KOPT-K1 (cell line): ENCODE measurements around the gene SLC5A2.

Experiments used
- H3K27ac ChIP-seq: fragments of 200-600 bp; sonication (generic); 2 replicates; pipeline ENCODE4 v1.5.1; 2016; ENCODE audit warnings: antibody characterized with exemption, mild to moderate bottlenecking, low read depth, low read length; ENCODE audit not compliant: poor library complexity, severe bottlenecking
- H3K36me3 ChIP-seq: fragments of 200-600 bp; sonication (generic); 2 replicates; pipeline ENCODE4 v1.5.1; 2017; ENCODE audit warnings: antibody characterized with exemption, mild to moderate bottlenecking, low read length, moderate library complexity; ENCODE audit not compliant: insufficient read depth
- H3K9me3 ChIP-seq: fragments of 200-600 bp; sonication (generic); 2 replicates; pipeline ENCODE4 v1.5.1; 2017; ENCODE audit warnings: antibody characterized with exemption, low read length, mild to moderate bottlenecking; ENCODE audit not compliant: insufficient read depth, poor library complexity, severe bottlenecking

SLC5A2 gene

DNA sequence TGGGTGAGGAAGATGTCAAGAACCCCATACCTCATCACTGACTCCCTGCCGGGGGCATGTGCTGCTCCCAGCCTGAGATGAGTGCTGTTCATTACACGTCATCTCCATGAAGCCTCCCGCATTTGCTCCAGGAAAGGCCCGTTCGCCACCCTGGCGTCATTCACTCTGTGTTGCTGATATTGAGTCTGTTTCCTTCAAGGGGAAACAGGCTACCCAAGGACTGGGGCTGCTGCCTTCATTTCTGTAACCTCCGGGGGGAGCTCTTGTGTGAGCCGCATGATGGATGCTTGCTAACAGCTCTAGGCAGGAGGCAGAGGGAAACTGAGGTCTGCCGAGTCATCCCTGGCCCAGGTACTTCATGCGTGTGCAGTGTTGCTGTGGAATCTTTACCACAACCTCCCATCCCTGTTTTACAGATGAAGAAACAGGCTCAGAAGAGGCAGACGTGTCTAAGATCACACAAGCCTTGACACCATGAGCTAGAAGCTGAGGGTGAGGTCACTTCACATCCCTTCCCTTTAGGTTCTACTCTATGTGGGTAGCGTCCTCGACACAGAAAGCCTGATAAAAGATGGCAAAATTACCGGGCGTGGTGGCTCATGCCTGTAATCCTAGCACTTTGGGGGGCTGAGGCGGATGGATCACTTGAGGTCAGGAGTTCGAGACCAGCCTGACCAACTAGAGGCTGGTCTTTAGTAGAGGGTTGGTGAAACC is 27.2 kb upstream of the SLC5A2 start:
- H3K9me3 ChIP-seq = no peaks in the 10 kb centered on the region
- peaks cover 28% of the 10 kb centered on the region; the same call in 1 of the 2 replicates for H3K36me3 ChIP-seq
- H3K27ac ChIP-seq = no peak overlapping the region

DNA sequence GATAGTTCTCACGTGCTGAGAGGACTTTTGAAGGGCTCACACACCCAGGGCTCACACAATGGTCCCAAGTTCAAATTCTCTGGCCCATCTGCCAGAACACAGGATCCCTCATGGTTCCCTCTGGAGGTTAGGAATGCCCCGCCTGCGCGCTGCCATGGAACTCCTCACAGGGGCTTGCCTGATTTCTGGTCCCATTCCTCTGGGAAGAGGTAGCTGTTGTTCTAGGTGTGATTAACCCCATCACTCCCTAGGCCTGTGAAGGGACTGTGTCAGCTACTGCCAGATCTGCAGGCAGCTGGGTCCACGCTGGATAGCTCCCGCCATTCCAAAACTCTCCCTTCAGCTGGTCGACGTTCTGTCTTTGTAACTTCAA is 25.9 kb upstream of the SLC5A2 start:
- H3K36me3 ChIP-seq = peaks cover 32% of the 10 kb centered on the region; the same call in 1 of the 2 replicates
- H3K9me3 ChIP-seq = no peaks in the 10 kb centered on the region
- no peak overlapping the region for H3K27ac ChIP-seq

DNA sequence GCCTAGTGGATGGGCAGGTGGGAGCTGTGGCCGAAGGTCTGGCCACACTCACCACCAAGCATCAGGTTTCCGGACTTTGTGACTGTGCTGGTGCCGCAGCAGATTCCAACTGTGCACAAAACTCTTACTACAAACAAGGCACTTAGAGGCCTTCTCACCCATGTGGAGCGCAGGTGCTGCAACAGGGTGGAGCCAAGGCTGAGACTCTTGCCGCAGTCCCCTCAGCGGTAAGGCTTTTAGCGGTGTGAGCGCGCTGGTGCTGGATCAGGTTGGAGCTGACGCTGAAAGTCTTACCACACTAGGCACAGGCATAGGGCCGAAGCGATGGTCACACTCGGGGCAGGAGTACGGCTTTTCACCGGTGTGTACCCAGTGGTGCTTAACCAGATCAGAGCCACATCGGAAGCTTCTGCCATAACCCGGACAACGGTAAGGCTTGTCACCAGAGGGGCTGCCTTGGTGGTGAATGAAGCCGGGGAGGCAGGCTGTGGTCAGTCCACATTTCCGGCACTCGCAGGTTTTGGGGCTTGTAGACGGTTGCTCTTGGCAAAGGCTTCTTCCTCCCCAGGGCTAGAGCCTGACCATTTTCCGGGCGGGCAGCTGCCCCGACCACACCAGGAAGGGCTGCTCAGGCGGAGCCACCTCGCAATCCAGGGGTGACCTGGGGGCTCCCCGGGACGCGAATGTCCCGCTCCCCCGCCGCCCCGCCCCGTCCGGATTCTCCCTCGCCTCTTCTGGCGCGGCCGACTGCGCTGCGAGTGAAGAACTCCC is 24.7 kb upstream of the SLC5A2 start:
- H3K36me3 ChIP-seq = peaks cover 45% of the 10 kb centered on the region; the same call in 1 of the 2 replicates
- H3K9me3 ChIP-seq = no peaks in the 10 kb centered on the region
- peak overlapping the region; percentile 85 for H3K27ac ChIP-seq

DNA sequence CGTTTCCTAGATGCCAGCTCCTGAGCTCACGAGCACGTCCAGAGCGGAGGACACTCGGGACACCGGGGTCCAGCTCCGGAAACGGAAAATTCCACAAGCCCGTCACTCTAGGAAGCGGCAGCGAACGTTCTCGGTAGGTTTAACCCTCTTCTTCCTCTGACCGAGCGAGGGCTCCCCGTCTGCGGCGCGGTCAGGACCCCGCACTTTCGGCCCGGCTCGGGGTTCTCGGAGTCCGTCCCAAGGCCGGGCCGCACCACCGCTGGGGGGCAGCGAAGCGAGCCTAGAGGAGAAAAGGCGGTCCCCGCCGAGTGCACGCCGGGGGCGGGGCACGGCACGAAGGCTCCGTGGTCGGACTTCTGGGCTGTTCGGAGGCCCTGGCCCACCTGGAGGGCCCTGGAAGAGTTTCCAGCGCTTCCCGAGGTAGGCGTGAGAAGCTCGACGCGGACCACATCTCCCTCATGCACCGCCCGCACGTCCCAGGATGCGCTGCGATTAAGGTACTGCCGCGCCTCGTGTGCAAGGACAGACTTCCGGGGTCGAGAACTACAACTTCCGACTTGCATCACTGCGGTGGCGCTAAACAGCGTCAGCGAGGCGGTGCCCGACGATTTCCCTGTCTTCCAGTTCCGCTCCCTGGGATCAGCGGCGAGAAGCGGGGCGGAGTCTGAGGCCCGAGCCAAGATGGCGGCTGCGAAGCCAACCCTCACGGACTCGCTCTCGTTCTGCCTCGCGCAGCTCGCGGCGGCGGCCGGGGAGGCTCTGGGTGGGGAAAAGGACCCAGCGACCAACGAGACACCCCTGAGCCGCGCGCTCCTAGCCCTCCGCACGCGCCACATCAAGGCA is 23.9 kb upstream of the SLC5A2 start, which contains the start of gene ARMC5:
ARMC5 (plus strand) TSS at position 658 of the 843 bp plus-strand sequence; CDS start at position 682, 24 bp downstream.
- no peaks in the 10 kb centered on the region for H3K9me3 ChIP-seq
- H3K27ac ChIP-seq = peak within 1 kb of the TSS; percentile 85
- H3K36me3 ChIP-seq = peaks cover 49% of the 10 kb centered on the region; the same call in 1 of the 2 replicates

DNA sequence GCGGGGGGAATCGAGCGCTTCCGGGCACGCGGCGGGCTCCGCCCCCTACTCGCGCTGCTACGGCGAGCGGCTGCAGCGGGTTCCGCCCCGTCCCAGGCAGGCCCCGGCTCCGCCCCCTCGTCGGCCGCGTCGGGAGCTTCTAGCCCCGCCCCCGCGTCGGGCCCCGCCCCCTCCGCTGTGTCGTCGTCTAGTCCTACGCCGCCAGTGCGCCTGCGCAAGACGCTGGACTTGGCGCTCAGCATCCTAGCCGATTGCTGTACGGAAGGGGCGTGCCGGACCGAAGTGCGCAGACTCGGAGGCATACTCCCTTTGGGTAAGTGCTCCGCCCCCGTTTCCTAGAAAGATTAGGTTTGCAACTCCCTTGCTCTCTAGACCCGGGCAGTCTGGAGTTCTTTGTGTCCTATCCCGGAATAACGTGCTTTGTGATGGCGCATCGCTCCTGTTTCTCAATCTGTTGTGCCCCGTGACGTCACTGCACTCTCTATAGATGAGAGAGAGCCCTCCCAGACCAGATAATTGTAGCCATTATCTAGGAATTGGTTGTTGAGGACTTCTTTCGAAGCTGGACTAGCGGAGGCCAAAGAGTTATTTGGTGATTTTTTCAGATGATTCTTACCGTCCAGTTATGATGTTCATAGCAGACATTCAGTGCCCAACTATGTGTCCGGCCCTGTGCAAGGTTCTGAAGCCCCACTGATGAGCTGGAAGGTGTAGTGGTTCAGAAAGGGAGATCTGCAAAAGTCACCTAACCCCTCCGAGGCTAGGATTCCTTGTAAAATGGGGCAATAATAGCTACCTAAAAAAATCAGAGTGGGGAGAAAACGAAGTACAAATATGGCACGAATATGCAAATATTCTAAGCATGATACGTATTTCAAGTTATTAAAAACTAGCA is 23.0 kb upstream of the SLC5A2 start:
- H3K9me3 ChIP-seq = no peaks in the 10 kb centered on the region
- peaks cover 54% of the 10 kb centered on the region; the same call in 1 of the 2 replicates for H3K36me3 ChIP-seq
- peak overlapping the region; percentile 85 for H3K27ac ChIP-seq

DNA sequence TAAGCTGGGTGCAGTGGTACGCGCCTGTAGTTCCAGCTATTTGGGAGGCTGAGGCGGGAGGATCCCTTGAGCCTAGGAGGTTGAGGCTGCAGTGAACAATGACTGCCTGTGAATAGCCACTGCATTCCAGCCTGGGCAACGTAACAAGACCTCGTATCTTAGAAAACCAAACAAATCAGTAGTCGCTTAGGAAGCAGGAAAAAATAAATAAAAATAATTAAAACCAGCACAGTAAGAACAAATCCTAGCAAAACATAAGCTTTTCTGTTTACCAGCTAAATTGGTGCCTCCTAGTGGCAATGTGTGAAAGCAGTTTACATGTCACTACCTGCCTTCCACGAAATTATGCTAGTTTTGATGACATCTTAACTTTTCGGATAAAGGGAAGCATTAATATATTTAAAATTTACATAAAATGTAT is 22.3 kb upstream of the SLC5A2 start:
- H3K27ac ChIP-seq = peak overlapping the region; percentile 85
- peaks cover 52% of the 10 kb centered on the region; the same call in 1 of the 2 replicates for H3K36me3 ChIP-seq
- no peaks in the 10 kb centered on the region for H3K9me3 ChIP-seq

DNA sequence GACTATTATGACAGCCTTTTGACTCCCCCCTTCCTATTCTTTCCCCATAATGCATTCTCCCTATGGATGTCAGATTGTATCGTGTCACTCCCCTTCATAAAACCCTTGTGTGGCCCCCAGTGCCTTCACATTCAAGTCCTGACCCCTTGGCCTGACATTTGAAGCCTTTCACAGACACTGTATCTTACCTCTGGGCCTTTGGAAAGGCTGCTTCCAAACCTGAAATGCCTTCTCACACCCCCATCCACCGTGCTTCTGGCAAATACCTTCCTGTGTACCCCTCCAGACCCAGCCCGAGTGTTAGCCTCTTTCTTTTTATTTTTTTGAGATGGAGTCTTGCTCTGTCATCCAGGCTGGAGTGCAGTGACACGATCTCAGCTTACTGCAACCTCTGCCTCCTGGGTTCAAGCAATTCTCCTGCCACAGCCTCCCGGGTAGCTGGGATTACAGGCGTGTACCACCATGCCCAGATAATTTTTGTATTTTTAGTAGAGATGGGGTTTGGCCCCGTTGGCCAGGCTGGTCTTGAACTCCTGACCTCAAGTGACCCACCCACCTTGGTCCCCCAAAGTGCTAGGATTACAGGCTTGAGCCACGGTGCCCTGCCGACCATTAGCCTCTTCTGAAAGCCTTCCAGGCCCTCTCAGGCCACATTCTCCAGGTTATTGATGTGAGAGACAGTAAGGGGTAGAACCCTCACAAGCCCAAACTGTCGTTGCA is 21.6 kb upstream of the SLC5A2 start:
- Histone ChIP-seq H3K27ac (no peak overlapping the region), H3K36me3 (peaks cover 52% of the 10 kb centered on the region), H3K9me3 (no peaks in the 10 kb centered on the region)

DNA sequence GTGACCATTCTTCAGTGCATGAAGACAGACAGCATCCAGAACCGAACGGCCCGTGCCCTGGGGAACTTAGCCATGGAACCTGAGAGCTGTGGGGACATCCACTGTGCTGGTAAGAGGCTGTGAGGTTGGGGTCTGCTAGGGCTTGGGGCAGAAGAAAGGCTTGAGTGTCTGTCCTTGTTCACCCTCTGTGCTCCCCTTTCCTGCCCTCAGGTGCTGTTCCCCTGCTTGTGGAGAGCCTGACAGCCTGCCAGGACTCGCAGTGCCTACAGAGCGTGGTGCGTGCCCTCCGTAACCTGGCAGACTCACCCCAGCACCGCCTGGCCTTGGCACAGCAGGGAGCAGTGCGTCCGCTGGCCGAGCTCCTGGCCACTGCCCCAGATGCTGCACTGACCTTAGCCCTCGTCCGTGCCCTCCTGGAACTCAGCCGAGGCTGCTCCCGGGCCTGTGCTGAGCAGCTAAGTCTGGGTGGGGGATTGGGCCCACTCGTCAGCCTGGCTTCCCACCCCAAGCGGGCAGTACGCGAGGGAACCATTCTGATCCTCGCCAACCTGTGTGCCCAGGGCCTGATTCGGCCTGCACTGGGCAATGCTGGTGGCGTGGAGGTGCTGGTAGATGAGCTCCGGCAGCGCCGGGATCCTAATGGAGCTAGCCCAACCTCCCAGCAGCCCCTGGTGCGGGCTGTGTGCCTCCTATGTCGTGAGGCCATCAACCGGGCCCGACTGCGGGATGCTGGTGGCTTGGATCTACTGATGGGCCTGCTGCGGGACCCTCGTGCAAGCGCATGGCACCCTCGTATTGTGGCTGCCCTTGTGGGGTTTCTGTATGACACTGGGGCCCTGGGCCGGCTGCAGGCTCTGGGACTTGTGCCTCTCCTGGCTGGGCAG is 20.8 kb upstream of the SLC5A2 start:
- peaks cover 52% of the 10 kb centered on the region for H3K36me3 ChIP-seq
- H3K9me3 ChIP-seq = no peaks in the 10 kb centered on the region
- H3K27ac ChIP-seq = no peak overlapping the region

DNA sequence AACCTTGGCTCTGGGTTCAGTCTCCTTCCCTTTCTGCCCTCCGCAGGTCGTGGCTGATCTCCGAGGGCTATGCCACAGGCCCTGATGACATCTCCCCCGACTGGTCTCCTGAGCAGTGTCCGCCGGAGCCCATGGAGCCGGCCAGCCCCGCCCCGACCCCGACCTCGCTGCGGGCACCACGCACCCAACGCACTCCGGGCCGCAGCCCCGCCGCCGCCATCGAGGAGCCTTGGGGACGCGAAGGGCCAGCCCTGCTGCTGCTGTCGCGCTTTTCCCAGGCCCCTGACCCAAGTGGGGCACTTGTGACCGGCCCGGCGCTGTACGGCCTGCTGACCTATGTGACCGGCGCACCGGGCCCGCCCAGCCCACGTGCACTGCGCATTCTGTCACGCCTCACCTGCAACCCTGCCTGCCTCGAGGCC is 18.6 kb upstream of the SLC5A2 start:
- H3K9me3 ChIP-seq = no peaks in the 10 kb centered on the region
- H3K27ac ChIP-seq = no peak overlapping the region
- H3K36me3 ChIP-seq = peaks cover 49% of the 10 kb centered on the region

DNA sequence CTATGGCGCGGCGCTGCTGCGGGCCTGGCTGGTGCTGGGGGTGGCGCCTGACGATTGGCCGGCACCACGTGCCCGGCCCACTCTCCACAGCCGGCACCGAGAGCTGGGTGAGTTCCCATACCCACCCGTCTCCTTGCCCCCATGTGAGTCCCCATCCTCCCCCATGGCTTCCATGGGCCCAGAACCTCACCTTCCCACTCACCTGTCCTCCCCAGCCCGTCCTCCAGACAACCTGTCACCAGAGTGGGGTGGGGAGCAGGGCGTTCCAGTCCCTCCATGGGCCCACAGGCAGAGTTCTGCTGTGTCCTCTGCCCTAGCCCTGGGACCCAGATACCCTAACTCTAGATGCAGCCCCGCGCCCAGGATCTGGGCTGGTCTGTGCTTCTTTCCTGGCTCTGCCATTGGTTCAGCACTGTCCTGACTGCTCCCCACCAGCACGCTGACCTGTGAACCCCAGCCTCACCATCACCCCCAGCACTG is 18.1 kb upstream of the SLC5A2 start:
- Histone ChIP-seq H3K27ac (no peak overlapping the region), H3K36me3 (peaks cover 49% of the 10 kb centered on the region), H3K9me3 (no peaks in the 10 kb centered on the region)

DNA sequence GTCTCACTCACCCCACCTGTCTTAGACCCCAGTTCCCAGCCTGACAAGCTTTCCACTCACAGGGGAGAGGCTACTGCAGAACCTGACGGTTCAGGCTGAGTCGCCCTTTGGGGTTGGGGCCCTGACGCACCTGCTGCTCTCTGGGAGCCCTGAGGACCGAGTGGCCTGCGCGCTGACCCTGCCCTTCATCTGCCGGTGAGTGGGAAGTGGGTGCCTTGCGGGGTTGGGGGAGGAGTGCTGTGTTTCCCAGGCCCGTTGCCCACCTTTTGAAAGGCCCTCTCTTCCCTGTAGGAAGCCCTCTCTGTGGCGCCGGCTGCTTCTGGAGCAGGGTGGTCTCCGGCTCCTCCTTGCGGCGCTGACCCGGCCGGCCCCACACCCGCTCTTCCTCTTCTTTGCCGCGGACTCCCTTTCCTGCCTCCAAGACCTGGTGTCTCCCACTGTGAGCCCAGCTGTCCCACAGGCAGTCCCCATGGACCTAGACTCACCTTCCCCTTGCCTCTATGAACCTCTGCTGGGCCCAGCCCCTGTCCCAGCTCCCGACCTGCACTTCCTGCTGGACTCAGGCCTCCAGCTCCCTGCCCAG is 17.0 kb upstream of the SLC5A2 start:
- no peak overlapping the region for H3K27ac ChIP-seq
- peaks cover 49% of the 10 kb centered on the region for H3K36me3 ChIP-seq
- H3K9me3 ChIP-seq = no peaks in the 10 kb centered on the region

DNA sequence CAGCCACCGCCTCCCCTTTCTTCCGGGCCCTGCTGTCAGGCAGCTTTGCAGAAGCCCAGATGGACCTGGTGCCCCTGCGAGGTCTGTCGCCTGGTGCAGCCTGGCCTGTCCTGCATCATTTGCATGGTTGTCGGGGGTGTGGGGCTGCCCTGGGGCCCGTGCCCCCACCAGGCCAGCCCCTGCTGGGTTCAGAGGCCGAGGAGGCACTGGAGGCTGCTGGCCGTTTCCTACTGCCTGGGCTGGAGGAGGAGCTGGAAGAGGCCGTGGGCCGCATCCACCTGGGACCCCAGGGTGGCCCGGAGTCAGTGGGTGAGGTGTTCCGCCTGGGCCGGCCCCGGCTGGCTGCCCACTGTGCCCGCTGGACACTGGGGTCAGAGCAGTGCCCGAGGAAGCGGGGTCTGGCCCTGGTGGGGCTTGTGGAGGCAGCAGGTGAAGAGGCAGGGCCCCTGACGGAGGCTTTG is 16.5 kb upstream of the SLC5A2 start:
- Histone ChIP-seq H3K9me3 (no peaks in the 10 kb centered on the region), H3K36me3 (peaks cover 49% of the 10 kb centered on the region), H3K27ac (peak overlapping the region; percentile 53)
